Measurements from ENCODE around the gene CFAP57. TPM values are rescaled to one million over a fixed set of nuclear protein-coding genes. Genes with fewer than 3 reads are reported as not detected.
A peak's percentile ranks its signal among the peaks of the same experiment; 100 is the strongest.

Gene CFAP57
- total and polyA plus RNA-seq, 2 donors from 2014 or later: 0.34 to 2.3 TPM

DNA sequence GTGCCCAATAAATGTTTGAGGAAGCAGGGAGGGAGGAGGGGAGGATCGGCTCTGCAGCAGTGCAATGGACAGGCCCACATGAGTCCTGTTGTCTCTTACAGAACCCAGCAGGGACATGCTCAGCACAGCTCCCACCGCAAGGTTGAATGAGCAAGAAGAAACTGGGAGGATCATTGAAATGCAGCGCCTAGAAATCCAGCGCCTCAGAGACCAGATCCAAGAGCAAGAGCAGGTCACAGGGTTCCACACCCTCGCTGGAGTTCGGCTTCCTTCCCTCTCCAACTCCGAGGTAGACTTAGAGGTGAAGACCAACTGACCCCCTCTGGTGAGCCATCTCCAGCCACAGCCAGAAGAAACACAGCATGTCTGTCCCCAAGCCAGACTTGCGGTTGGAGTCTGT, 81.7 kb downstream of the CFAP57 start:
- TF ChIP-seq, protein P1, sequence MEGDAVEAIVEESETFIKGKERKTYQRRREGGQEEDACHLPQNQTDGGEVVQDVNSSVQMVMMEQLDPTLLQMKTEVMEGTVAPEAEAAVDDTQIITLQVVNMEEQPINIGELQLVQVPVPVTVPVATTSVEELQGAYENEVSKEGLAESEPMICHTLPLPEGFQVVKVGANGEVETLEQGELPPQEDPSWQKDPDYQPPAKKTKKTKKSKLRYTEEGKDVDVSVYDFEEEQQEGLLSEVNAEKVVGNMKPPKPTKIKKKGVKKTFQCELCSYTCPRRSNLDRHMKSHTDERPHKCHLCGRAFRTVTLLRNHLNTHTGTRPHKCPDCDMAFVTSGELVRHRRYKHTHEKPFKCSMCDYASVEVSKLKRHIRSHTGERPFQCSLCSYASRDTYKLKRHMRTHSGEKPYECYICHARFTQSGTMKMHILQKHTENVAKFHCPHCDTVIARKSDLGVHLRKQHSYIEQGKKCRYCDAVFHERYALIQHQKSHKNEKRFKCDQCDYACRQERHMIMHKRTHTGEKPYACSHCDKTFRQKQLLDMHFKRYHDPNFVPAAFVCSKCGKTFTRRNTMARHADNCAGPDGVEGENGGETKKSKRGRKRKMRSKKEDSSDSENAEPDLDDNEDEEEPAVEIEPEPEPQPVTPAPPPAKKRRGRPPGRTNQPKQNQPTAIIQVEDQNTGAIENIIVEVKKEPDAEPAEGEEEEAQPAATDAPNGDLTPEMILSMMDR (IDR thresholded peaks at IDR 0.05; ENCODE audit: borderline replicate concordance, extremely low read depth, insufficient read depth): no peak
- Histone ChIP-seq H3K27ac (ENCODE audit: low read depth in 2 of 2, low read length in 2 of 2) (no peak overlapping the region), H3K4me1 (ENCODE audit: control insufficient read depth in 2 of 3, insufficient read depth in 2 of 3, low read depth in 1 of 3, low read length in 3 of 3) (peaks cover 0 to 6% (median 5%) of the 10 kb centered on the region in 3 donors), H3K4me3 (ENCODE audit: low read length in 3 of 3) (no peak overlapping the region), H3K27me3 (ENCODE audit: control insufficient read depth, insufficient read depth, low read length) (no peaks in the 10 kb centered on the region), H3K9ac (ENCODE audit: low read length in 3 of 3) (no peak overlapping the region), H3K36me3 (ENCODE audit: control insufficient read depth in 2 of 3, insufficient read depth in 3 of 3, low read length in 3 of 3) (no peaks in the 10 kb centered on the region), H3K9me3 (ENCODE audit: control insufficient read depth in 2 of 3, insufficient read depth in 1 of 3, low read length in 3 of 3) (no peaks in the 10 kb centered on the region)
- intact Hi-C loops (cut with DNase I): no loop called here
- FAIRE-seq: no peak
- no peak for DNase-seq

DNA sequence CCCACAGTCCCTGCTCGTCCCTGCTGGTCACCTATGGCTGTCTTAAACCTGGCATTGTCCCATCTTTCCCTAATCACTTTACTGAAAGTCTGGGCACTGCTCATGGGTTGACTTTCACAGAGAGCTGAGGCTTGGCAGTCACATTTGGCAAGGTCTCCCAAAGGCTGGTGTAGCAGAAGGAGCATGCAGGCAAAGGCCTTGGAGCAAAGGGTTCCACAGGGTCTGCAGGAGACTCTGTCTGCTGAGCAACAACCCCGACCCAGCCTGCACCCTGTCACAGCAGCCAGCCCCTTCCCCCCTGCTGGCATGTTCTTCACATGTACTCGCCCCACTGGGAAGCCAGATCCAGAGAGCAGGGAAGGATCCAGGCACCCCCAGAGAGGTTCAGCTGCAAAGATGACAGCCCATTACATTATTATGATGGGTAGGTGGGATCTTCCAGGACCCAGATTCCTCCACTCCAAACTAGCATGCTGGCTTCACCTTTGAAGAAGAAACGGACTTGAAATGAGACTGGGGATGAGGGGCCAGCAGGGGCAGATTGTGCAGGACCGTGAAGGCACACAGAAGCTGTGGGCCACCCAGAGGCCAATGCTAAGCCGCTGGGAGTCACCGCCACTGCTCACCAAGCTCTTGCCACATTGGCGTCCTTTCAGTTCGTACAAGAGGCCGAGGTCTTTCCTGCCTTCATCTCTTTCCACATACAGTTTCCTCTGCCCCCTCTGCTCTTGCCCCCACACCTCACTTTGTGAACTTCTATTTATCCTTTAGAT, 83.5 kb downstream of the CFAP57 start:
- Histone ChIP-seq H3K4me3 (ENCODE audit: low read length in 3 of 3) (no peak overlapping the region), H3K4me1 (ENCODE audit: control insufficient read depth in 2 of 3, insufficient read depth in 2 of 3, low read depth in 1 of 3, low read length in 3 of 3) (peaks cover 0 to 6% (median 5%) of the 10 kb centered on the region in 3 donors), H3K27me3 (ENCODE audit: control insufficient read depth, insufficient read depth, low read length) (no peaks in the 10 kb centered on the region), H3K9me3 (ENCODE audit: control insufficient read depth in 2 of 3, insufficient read depth in 1 of 3, low read length in 3 of 3) (no peaks in the 10 kb centered on the region), H3K27ac (ENCODE audit: low read depth in 2 of 2, low read length in 2 of 2) (peak overlapping the region in 1 of 2 donors; percentile 61), H3K36me3 (ENCODE audit: control insufficient read depth in 2 of 3, insufficient read depth in 3 of 3, low read length in 3 of 3) (no peaks in the 10 kb centered on the region), H3K9ac (ENCODE audit: low read length in 3 of 3) (no peak overlapping the region)
- intact Hi-C loops (cut with DNase I): no loop called here
- DNase-seq (no peak), FAIRE-seq (no peak)
- TF ChIP-seq, protein P1 (IDR thresholded peaks at IDR 0.05; ENCODE audit: borderline replicate concordance, extremely low read depth, insufficient read depth): no peak

DNA sequence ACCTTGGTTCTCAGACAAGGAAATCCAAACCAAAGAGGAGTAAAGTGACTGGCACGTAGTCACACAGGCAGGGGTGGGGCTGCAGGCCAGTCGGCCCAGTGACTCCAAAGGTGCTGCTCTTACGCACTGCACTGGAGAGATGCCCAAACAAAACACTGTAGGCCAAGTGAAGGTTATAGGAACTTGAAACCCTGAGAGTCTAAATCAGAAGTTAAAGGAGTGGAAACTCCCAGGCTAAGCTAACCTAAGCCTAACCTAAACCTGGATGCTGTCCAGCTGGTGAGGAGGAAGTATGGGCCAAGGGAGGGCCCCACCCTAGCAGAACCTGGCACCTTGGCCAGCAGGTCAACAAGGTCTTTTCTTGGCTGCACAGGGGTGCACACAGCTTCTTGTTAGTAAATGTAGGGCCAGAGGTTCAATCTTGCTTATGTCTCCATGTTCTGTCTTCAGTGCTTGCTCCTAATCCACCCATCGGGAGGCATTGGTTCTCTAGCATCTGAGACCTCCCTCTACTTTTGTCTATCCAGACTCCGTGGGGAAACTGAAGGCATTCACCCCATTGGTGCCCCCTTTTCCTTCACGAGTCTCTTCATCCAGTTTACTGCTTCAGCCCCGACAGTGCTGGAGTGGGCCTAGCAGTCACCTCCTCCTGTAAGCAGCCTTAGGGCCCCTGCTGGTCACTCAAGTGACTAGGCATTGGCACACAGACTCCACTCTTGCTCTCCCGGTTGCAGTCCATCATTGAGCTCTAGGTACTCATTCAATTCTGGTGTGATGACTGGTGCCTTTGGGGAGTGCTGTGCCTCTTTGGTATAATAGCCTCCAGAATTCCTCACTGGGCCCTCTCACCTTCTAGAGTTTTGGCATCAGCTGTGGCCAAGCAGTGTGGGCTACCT, 84.8 kb downstream of the CFAP57 start:
- DNase-seq: peak in 1 of 5 donors; percentile 73
- no peak for FAIRE-seq
- TF ChIP-seq, protein P1 (IDR thresholded peaks at IDR 0.05; ENCODE audit: borderline replicate concordance, extremely low read depth, insufficient read depth): no peak
- Histone ChIP-seq H3K27me3 (ENCODE audit: control insufficient read depth, insufficient read depth, low read length) (no peaks in the 10 kb centered on the region), H3K36me3 (ENCODE audit: control insufficient read depth in 2 of 3, insufficient read depth in 3 of 3, low read length in 3 of 3) (no peaks in the 10 kb centered on the region), H3K4me1 (ENCODE audit: control insufficient read depth in 2 of 3, insufficient read depth in 2 of 3, low read depth in 1 of 3, low read length in 3 of 3) (peaks cover 0 to 6% (median 5%) of the 10 kb centered on the region in 3 donors), H3K9me3 (ENCODE audit: control insufficient read depth in 2 of 3, insufficient read depth in 1 of 3, low read length in 3 of 3) (no peaks in the 10 kb centered on the region), H3K9ac (ENCODE audit: low read length in 3 of 3) (no peak overlapping the region), H3K4me3 (ENCODE audit: low read length in 3 of 3) (no peak overlapping the region), H3K27ac (ENCODE audit: low read depth in 2 of 2, low read length in 2 of 2) (peak overlapping the region; percentile 6 to 62)
- intact Hi-C loops (cut with DNase I): no loop called here
